Coronary artery (tissue), 2 donors: ENCODE data around the gene ESPN.

ENCODE experiments used
- DNase-seq: peaks from one replicate; pipeline ENCODE4 v3.0.0-alpha.2; 2017; ENCODE audit warnings: low spot score
- H3K27ac ChIP-seq, 2 donors: fragments of 200-600 bp; sonication (generic); one replicate each; pipeline ENCODE4 v1.5.1; 2016 to 2019
- H3K4me3 ChIP-seq: fragments of 200-600 bp; sonication (generic); 2 replicates; pipeline ENCODE4 v1.5.1; 2016; ENCODE audit warnings: mild to moderate bottlenecking, moderate library complexity
- CTCF ChIP-seq: fragments of 200-600 bp; sonication (generic); IDR thresholded peaks from one replicate; pipeline ENCODE4 v1.5.1; 2019; ENCODE audit warnings: antibody characterized with exemption

The ESPN gene

GRCh38 chr1:6467744-6468688 lies 43.4 kb downstream of the ESPN start:
- Histone ChIP-seq H3K4me3 (no peak overlapping the region), H3K27ac (no peak overlapping the region)
- no peak for TF ChIP-seq CTCF
- no peak for DNase-seq

GRCh38 chr1:6468729-6469461 lies 44.3 kb downstream of the ESPN start:
- Histone ChIP-seq H3K4me3 (no peak overlapping the region), H3K27ac (no peak overlapping the region)
- DNase-seq = no peak
- TF ChIP-seq CTCF = no peak

- Histone ChIP-seq H3K4me3 (no peak overlapping the region), H3K27ac (no peak overlapping the region)
- DNase-seq = no peak
- no peak for TF ChIP-seq CTCF
Observed at GRCh38 chr1:6470132-6471085, 45.8 kb downstream of the ESPN start.

- Histone ChIP-seq H3K4me3 (no peak overlapping the region), H3K27ac (no peak overlapping the region)
- no peak for DNase-seq
- no peak for TF ChIP-seq CTCF
Observed at GRCh38 chr1:6471086-6471969, 46.8 kb downstream of the ESPN start.

GRCh38 chr1:6471970-6472368 lies 47.4 kb downstream of the ESPN start:
- TF ChIP-seq CTCF = no peak
- no peak for DNase-seq
- H3K27ac ChIP-seq = no peak overlapping the region
- no peak overlapping the region for H3K4me3 ChIP-seq

- Histone ChIP-seq H3K4me3 (no peak overlapping the region), H3K27ac (no peak overlapping the region)
- DNase-seq = no peak
- TF ChIP-seq CTCF = no peak
Observed at GRCh38 chr1:6472391-6472790, 47.8 kb downstream of the ESPN start.
